Fibroblast of lung (primary cell): Measurements from ENCODE around the gene ACSM3.

Experiments
- EZH2 ChIP-seq: IDR thresholded peaks from 2 replicates; pipeline ENCODE4 v1.5.1; 2012; ENCODE audit warnings: low read length, control low read depth, mild to moderate bottlenecking; ENCODE audit errors: missing control alignments
- TF ChIP-seq, protein P1 (sequence below), 2 donors: IDR thresholded peaks in 1 of 2; conservative IDR thresholded peaks in 1 of 2; 1 replicate in 1 of 2; 2 replicates in 1 of 2; pipeline ENCODE4 v1.5.1; 2011 to 2012; ENCODE audit warnings: low read length in 2 of 2, control low read depth in 1 of 2, inconsistent platforms in 1 of 2, low read depth in 1 of 2, mild to moderate bottlenecking in 1 of 2

DNA sequence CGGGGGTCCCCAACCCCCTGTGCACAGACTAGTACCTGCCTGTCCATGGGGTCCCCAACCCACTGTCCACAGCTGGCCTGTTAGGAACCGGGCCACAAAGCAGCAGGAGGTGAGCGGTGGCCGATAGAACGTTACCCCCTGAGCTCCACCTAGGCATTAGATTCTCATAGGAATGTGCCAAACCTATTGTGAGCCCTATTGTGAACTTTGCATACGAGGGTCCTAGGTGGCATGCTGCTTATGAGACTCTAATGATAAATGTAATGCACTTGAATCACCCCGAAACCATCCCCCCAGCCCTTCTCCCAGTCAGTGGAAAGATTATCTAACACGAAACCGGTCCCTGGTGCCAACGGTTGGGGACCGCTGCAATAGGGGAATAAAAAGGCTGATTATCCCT is 44.0 kb downstream of the ACSM3 start:
- TF ChIP-seq, protein P1, sequence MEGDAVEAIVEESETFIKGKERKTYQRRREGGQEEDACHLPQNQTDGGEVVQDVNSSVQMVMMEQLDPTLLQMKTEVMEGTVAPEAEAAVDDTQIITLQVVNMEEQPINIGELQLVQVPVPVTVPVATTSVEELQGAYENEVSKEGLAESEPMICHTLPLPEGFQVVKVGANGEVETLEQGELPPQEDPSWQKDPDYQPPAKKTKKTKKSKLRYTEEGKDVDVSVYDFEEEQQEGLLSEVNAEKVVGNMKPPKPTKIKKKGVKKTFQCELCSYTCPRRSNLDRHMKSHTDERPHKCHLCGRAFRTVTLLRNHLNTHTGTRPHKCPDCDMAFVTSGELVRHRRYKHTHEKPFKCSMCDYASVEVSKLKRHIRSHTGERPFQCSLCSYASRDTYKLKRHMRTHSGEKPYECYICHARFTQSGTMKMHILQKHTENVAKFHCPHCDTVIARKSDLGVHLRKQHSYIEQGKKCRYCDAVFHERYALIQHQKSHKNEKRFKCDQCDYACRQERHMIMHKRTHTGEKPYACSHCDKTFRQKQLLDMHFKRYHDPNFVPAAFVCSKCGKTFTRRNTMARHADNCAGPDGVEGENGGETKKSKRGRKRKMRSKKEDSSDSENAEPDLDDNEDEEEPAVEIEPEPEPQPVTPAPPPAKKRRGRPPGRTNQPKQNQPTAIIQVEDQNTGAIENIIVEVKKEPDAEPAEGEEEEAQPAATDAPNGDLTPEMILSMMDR (conservative IDR thresholded peaks at IDR 0.05 in 1 of 2, IDR thresholded peaks at IDR 0.05 in 1 of 2; ENCODE audit: low read depth in 1 of 2, low read length in 2 of 2) = no peak
- no peak for TF ChIP-seq EZH2
